GM20000 (cell line): ENCODE data around the gene PPP2R5D.

Experiments
- DNase-seq: peaks from one replicate; pipeline ENCODE4 v3.0.0; 2012; ENCODE audit warnings: low spot score
- CTCF ChIP-seq: IDR thresholded peaks from 2 replicates; pipeline ENCODE4 v1.5.1; 2012; ENCODE audit warnings: mild to moderate bottlenecking, control low read depth; ENCODE audit errors: extremely low read depth, missing control alignments

The PPP2R5D gene

GRCh38 chr6:43052842-43053544 lies 68.6 kb downstream of the PPP2R5D start:
- DNase-seq: peak; percentile 41
- TF ChIP-seq CTCF: no peak

- DNase-seq: peak; percentile 96
- TF ChIP-seq CTCF: no peak
These were observed 69.3 kb downstream of the PPP2R5D start, which contains the start of gene CUL7 for GRCh38 chr6:43053545-43054205. CUL7 (minus strand) TSS chr6:43053851; CDS start chr6:43052788, 1,063 bp downstream.

GRCh38 chr6:43054206-43054943 lies 70.0 kb downstream of the PPP2R5D start:
- no peak for DNase-seq
- TF ChIP-seq CTCF: no peak

- DNase-seq: no peak
These were observed 71.6 kb downstream of the PPP2R5D start for GRCh38 chr6:43055966-43056365.

GRCh38 chr6:43058531-43058930 lies 74.2 kb downstream of the PPP2R5D start:
- no peak for DNase-seq
- no peak for TF ChIP-seq CTCF

More at GRCh38 chr6:43055966-43056365, 71.6 kb downstream of the PPP2R5D start:
- no peak for TF ChIP-seq CTCF

- DNase-seq: peak; percentile 99
- no peak for TF ChIP-seq CTCF
These were observed 75.0 kb downstream of the PPP2R5D start, which contains the start of the genes KLC4 and MRPL2 for GRCh38 chr6:43059168-43060033. KLC4 (plus strand) TSS chr6:43059631; CDS start chr6:43061336, 1,705 bp downstream. MRPL2 (minus strand) TSS chr6:43059434; CDS start chr6:43059381, 53 bp downstream.
